Activated naive CD8-positive, alpha-beta T cell (primary cell): Measurements from ENCODE around the gene GPR15.
"Not testable (repeated sequence)": the region's sequence is repeated elsewhere in the genome, so short reads cannot be mapped to it uniquely, and the experiment has no call there.

Experiments used
- H3K27ac Mint-ChIP-seq: one replicate; pipeline ENCODE4 v1.8.0; 2021; ENCODE audit warnings: mixed read lengths
- H3K27me3 Mint-ChIP-seq: one replicate; pipeline ENCODE4 v1.8.0; 2021; ENCODE audit warnings: mixed read lengths
- H3K36me3 Mint-ChIP-seq: one replicate; pipeline ENCODE4 v1.8.0; 2021; ENCODE audit warnings: mixed read lengths
- H3K4me1 Mint-ChIP-seq: one replicate; pipeline ENCODE4 v1.8.0; 2021; ENCODE audit warnings: low read depth, mixed read lengths
- H3K4me3 Mint-ChIP-seq: one replicate; pipeline ENCODE4 v1.8.0; 2021; ENCODE audit warnings: mild to moderate bottlenecking, mixed read lengths
- H3K9me3 Mint-ChIP-seq: one replicate; pipeline ENCODE4 v1.8.0; 2021; ENCODE audit warnings: low read depth, mixed read lengths

Gene GPR15

DNA sequence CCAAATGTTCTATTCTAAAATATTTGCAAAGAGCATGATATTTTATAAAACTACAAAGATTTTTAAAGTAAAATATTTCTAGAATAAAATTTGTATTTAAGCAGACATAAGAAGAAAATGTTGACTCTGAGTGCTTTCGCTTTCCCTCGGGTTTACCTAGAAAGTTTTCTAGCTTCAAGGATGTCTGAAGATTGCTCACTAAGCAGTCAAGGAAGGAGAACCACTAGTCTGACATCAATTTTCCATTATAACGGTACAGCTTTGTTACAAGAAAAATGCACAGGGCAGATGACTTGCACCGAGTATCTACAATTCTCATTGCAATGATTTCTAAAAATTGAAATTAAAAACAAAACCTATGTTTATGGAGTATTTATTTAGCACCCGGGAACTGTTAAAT, 14.2 kb downstream of the GPR15 start:
- Mint-ChIP-seq H3K4me1 (peaks cover 33% of the 10 kb centered on the region), H3K27ac (peak overlapping the region; percentile 93), H3K9me3 (no peaks in the 10 kb centered on the region), H3K36me3 (peaks cover 6% of the 10 kb centered on the region), H3K4me3 (peak overlapping the region; percentile 22), H3K27me3 (no peaks in the 10 kb centered on the region)

DNA sequence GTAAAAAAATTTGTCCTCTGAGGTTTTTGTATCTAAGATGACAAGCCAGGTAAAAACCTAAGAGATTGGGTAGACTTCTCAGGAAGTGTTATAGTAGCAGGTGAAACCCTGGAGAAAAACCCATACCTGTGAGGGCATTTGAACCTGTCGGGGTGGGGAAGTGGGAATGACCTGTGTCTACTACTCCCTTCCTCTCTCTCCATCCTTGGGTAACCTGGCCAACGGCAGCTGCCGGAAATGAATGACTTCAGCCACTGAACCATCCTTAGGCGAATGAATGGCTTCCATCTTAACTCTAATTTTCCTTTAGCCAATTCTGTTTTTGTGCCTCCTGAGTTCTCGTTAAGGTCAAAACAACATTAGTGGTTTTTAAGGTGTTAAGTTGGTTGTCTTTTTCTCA, 16.8 kb downstream of the GPR15 start:
- Mint-ChIP-seq H3K27me3 (no peaks in the 10 kb centered on the region), H3K4me1 (peaks cover 42% of the 10 kb centered on the region), H3K27ac (no peak overlapping the region), H3K36me3 (peaks cover 6% of the 10 kb centered on the region), H3K4me3 (no peak overlapping the region), H3K9me3 (no peaks in the 10 kb centered on the region)

DNA sequence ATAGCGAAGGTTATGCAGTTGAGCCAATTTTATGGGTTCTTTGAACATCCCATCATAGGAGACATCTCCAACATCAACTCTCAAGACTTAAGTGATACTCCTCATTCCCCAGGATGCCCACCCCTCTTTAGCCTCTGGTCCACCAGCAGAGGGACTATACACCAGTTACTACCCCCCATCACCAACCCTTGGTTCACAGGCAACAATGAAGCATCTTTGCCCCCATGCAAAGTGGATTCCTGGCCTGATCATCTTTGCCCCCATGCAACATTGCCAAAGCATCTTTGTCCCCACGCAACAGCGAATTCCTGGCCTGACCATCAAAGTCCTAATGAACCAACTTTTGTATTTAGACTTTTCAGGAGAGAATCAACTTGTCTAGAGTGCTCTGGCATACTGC, 19.1 kb downstream of the GPR15 start:
- H3K36me3 Mint-ChIP-seq, result peaks cover 6% of the 10 kb centered on the region
- no peak overlapping the region for H3K4me3 Mint-ChIP-seq
- H3K27me3 Mint-ChIP-seq, result no peaks in the 10 kb centered on the region
- H3K4me1 Mint-ChIP-seq, result peaks cover 55% of the 10 kb centered on the region
- H3K9me3 Mint-ChIP-seq, result no peaks in the 10 kb centered on the region
- H3K27ac Mint-ChIP-seq, result peak overlapping the region; percentile 16

DNA sequence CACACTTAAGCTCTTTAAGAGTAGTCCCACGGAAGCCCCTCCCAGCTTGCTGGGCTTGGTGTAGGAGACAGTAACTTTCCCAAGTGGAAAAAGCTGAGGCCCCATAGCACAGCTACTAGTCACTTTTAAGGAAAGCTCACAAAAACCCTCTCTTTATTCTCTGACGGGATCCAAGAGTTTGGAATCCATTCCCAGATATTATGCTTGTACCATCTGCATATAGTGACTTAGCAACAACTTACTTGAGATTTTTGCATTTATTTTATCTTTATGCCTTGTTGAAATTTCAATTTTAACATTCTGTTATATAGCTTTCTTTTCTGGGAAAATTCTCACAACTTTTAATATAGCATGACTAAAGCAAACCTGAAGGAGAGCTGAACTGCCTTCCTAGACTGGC, 19.5 kb downstream of the GPR15 start:
- Mint-ChIP-seq H3K9me3 (no peaks in the 10 kb centered on the region), H3K27me3 (no peaks in the 10 kb centered on the region), H3K36me3 (peaks cover 6% of the 10 kb centered on the region), H3K27ac (peak overlapping the region; percentile 100), H3K4me3 (no peak overlapping the region), H3K4me1 (peaks cover 55% of the 10 kb centered on the region)

DNA sequence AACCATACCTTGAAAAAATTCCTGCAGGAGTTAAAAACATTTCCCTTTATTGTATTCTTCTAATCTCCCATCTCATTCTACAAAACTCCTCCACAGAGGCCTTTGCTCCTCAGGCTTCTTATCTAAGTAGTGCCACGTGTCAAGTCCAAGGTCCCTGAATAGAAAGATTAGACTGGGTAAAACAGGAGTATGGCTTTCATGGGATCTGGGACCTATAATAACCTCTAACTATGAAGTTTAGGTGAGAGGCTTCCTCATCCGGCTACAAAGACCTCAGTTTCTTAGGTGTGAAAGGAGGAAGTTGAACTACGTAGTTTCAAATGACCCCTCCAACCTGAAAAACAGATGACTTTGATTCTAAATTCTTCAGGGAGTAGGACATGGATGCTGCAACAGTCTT, 20.0 kb downstream of the GPR15 start:
- H3K27ac Mint-ChIP-seq, result peak overlapping the region; percentile 100

DNA sequence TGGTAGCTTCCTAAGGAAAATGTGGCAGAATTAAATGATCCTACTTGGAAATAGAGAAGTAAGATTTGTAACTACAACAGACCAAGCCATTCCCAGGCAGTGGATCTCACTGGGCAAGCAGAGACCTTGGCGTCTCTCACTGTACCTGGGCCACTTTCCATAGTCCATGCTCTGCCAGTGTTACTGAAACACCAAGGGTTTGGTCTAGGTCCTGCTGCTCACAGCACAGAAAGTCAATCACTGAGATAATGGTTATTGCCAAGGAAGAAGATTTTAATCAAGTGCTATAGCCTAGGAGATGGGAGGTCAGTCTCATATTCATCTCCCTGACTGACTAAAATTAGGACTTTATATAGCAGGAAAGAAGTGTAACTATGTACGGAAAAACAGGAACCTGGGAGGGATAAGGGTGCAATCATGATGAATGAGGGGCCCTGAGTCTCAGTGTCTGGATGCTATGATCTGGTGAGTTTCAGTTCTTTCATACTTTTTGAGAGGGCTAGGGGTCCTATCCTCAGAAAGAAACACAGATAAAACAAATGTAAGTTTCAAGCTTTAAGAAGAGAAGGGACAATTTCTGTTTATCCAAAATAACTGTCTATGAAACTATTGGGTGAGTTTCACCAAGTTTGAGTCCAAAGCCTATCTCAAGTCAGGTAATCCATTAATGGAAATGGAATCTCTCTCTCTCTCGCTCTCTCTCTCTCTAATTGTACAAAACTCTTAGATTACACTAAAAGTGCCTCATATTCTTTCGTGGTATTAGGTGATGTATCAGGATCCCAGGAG, 20.6 kb downstream of the GPR15 start:
- H3K9me3 Mint-ChIP-seq, result no peaks in the 10 kb centered on the region
- peaks cover 6% of the 10 kb centered on the region for H3K36me3 Mint-ChIP-seq
- H3K27me3 Mint-ChIP-seq, result no peaks in the 10 kb centered on the region
- peak overlapping the region; percentile 100 for H3K27ac Mint-ChIP-seq
- peaks cover 64% of the 10 kb centered on the region for H3K4me1 Mint-ChIP-seq
- peak overlapping the region; percentile 56 for H3K4me3 Mint-ChIP-seq

More for the DNA sequence above, 20.0 kb downstream of the GPR15 start:
- Mint-ChIP-seq H3K9me3 (no peaks in the 10 kb centered on the region), H3K27me3 (no peaks in the 10 kb centered on the region), H3K4me1 (peaks cover 57% of the 10 kb centered on the region), H3K36me3 (peaks cover 6% of the 10 kb centered on the region), H3K4me3 (no peak overlapping the region)

DNA sequence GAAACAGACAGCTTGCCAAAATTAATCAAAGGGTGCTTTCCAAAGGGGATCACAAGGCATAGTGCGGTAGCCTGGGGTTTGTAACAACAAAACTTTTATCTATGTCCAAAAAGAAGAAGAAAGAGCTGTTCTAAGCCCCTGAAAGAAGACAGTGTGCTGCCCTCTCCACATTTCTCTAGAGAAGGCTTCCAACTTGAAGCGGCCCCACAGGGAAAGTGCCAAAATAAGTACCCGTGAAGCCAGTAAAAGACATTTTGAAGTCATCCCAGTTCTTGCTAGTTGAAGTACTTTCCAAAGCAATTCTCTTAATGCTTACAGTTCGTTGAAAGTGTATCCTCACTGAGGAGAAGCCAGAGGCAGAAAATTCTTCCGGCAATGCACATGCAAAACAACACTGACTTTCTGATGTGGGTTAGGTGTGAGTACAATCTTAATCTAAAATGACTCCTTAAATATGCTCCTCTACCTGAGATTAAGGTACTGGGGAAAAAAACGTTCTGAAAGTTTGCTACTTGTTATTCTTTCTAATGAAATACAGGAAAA, 21.3 kb downstream of the GPR15 start:
- peak overlapping the region; percentile 56 for H3K4me3 Mint-ChIP-seq
- no peaks in the 10 kb centered on the region for H3K27me3 Mint-ChIP-seq
- peaks cover 6% of the 10 kb centered on the region for H3K36me3 Mint-ChIP-seq
- H3K9me3 Mint-ChIP-seq, result no peaks in the 10 kb centered on the region
- peak overlapping the region; percentile 100 for H3K27ac Mint-ChIP-seq
- peaks cover 70% of the 10 kb centered on the region for H3K4me1 Mint-ChIP-seq

DNA sequence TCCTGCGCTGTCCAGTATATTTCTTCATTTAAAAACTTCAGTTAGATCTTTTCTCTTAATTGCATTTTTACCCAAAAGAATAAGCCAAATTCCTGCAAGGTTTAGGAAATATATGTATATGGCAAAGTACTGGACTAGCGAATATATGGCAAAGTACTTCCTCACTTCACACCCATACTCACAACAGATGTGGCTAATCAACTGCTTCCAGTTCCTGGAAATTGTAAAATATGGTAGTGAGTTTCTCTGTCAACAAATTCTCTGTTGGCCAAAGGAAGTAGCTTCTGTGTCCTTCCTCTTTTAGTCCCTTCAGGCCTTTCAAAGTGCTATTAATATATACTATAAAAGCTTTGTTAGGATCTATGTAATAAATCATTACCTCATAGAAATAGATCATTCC, 22.0 kb downstream of the GPR15 start:
- Mint-ChIP-seq H3K4me3 (peak overlapping the region; percentile 81), H3K27me3 (no peaks in the 10 kb centered on the region), H3K4me1 (peaks cover 76% of the 10 kb centered on the region), H3K27ac (peak overlapping the region; percentile 100), H3K36me3 (peaks cover 7% of the 10 kb centered on the region), H3K9me3 (no peaks in the 10 kb centered on the region)

DNA sequence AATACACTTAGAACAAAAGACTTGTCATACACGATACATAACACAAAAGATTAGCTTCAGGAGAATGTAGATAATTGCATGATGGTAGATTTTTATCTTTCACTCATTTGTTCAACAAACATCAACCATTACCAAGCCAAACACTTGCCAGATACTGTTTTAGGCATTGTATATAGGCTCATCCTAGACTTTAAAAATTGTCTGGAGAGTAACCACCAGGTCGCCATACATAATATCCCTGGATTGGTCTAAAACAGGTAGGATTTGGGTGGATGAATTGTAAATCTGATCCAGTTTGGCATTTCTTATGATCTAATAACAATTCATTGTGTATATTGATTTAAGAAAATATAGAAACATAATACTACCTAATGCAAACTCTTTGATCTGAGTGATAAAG, 22.8 kb downstream of the GPR15 start:
- H3K9me3 Mint-ChIP-seq, result no peaks in the 10 kb centered on the region
- H3K27ac Mint-ChIP-seq, result peak overlapping the region; percentile 100
- peaks cover 81% of the 10 kb centered on the region for H3K4me1 Mint-ChIP-seq
- H3K36me3 Mint-ChIP-seq, result peaks cover 7% of the 10 kb centered on the region
- H3K27me3 Mint-ChIP-seq, result no peaks in the 10 kb centered on the region
- peak overlapping the region; percentile 81 for H3K4me3 Mint-ChIP-seq

DNA sequence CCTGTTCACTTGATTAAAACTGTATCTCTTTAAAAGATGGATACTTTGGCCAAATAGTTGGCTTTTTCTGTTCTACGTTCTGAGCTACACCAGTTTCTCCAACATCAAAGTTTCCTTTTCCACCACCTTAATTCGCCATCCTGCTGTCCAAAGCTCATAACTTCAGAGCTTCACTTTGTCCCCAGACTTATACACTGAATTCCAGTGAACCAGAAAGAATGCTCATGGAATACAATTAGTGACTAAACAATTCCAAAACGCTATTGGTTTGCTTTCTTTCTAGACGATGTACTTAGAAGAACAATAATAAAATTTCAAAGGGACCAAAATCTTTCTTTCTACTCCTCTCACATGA, 23.2 kb downstream of the GPR15 start:
- H3K9me3 Mint-ChIP-seq, result no peaks in the 10 kb centered on the region
- peak overlapping the region; percentile 100 for H3K27ac Mint-ChIP-seq
- H3K27me3 Mint-ChIP-seq, result no peaks in the 10 kb centered on the region
- peaks cover 79% of the 10 kb centered on the region for H3K4me1 Mint-ChIP-seq
- peaks cover 6% of the 10 kb centered on the region for H3K36me3 Mint-ChIP-seq
- peak overlapping the region; percentile 81 for H3K4me3 Mint-ChIP-seq

DNA sequence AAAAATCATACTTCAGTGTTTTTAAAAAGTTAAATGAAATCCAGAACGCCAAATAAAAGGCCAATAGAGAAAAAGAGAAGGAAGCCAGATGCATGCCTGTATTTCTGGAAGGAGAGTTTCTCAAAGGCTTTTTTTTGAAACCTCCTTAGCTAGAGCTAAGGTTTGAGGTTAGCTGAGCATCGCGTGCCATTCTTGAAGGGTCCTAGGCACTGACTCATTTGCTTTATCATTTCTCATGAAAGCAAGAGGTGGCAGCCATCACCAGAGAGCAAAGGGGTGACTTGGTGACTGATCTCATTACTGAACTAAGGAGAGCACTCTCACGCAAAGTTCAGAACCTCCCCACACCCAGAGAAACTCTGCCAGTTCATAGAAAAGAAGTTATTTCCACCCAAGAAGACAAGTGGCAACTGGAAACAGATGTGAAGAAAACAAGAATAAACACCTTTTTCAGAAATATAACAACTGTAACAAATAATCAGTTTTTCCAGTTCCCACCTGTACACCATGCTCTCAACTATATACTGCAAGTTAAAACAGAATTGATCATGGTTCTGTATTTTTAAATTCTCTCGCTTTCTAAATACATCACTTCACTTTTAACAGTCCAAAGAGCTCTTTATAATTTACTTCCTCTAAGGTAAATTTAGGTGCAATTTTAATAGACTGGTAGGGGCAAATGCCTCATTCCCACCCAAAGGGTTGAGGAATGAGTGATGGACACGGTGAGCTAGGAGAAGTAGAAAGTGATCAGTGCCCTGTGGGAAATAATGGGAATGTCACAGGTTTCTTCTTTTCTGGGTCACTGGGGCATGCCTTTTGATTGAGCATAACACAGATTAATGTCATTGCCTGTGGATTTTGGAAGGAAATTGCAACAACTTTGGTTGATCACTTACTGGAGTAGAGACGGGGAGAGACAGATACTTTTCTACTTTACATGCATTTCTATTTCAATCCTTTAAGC, 24.7 kb downstream of the GPR15 start:
- no peaks in the 10 kb centered on the region for H3K27me3 Mint-ChIP-seq
- H3K36me3 Mint-ChIP-seq, result peaks cover 8% of the 10 kb centered on the region
- H3K9me3 Mint-ChIP-seq, result no peaks in the 10 kb centered on the region
- peak overlapping the region; percentile 100 for H3K27ac Mint-ChIP-seq
- H3K4me3 Mint-ChIP-seq, result peak overlapping the region; percentile 81
- H3K4me1 Mint-ChIP-seq, result peaks cover 80% of the 10 kb centered on the region

DNA sequence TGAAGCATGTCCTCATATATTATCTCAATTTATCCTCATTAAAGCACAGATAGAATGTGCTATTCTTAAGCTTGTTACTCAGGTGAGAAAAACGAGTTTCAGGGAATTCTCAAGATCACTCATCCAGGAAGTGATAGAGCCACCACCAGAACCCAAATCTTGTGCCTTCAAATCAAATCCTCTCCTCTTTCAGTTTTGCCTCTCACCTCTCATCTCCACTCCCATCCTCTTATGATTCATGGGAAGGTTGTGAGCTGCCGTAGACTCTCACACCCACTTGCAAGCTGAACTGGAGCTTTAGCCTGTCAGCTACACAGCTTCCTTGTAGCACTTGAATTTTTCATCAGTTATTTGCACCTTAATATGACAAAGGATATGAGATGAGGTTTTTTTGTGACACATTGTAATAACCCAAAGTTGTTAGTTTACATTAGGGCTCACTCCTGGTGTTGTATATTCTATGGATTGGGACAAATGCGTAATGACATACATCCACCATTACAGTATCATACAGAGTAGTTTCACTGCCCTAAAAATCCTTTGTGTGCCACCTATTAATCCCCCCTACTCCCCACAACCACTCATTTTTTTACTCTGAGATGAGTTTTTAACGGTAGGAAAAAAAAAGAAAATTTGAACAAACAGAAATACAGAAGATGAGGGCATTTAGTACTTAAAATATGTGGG, 25.7 kb downstream of the GPR15 start:
- no peaks in the 10 kb centered on the region for H3K9me3 Mint-ChIP-seq
- H3K27me3 Mint-ChIP-seq, result no peaks in the 10 kb centered on the region
- H3K4me3 Mint-ChIP-seq, result peak overlapping the region; percentile 81
- peaks cover 80% of the 10 kb centered on the region for H3K4me1 Mint-ChIP-seq
- H3K36me3 Mint-ChIP-seq, result peaks cover 8% of the 10 kb centered on the region
- peak overlapping the region; percentile 100 for H3K27ac Mint-ChIP-seq

DNA sequence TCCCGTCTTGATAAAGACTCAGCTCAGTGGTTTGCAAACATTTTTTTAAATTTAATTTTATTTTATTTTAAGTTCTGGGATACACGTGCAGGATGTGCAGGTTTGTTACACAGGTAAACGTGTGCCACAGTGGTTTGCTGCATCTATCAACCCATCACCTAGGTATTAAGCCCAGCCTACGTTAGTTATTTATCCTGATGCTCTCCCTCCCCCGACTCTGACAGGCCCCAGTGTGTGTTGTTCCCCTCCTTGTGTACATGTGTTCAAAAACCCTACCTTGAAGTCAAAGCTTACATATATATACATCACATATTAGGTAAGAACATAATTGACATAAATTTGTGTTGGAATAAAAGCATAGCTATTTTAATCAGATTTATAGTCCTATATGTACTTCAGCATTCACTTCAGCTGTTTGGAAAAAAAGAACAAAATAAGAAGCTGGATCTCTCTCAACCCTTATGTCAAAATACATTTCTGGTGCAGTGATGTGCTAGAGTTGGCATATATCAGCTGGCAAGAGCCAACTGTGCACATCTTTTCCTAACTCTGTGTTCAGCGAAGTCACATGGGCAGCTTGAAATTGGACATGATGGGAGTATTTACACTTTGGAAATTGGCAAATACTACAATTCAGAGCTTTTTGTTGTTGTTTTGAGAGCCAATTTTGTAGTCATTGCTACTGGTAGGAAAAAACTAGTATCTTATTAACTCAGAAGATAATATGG, 26.5 kb downstream of the GPR15 start:
- H3K9me3 Mint-ChIP-seq, result no peaks in the 10 kb centered on the region
- peak overlapping the region; percentile 59 for H3K4me3 Mint-ChIP-seq
- peaks cover 80% of the 10 kb centered on the region for H3K4me1 Mint-ChIP-seq
- H3K27me3 Mint-ChIP-seq, result no peaks in the 10 kb centered on the region
- H3K27ac Mint-ChIP-seq, result peak overlapping the region; percentile 100
- peaks cover 4% of the 10 kb centered on the region for H3K36me3 Mint-ChIP-seq

DNA sequence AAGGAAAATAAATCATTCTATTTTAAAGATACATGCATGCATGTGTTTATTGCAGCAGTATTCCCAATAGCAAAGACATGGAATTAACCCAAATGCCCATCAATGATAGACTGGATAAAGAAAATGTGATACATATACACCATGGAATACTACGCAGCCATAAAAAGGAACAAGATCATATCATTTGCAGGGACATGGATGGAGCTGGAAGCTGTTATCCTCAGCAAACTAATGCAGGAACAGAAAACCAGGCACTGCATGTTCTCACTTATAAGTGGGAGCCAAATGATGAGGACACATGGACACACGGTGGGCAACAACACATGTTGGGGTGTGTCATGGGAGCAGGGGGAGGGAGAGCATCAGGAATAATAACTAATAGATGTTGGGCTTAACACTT, 28.0 kb downstream of the GPR15 start:
- H3K9me3 Mint-ChIP-seq, H3K27me3 Mint-ChIP-seq, H3K4me3 Mint-ChIP-seq, H3K36me3 Mint-ChIP-seq, H3K27ac Mint-ChIP-seq: not testable (repeated sequence)
- peaks cover 83% of the 10 kb centered on the region for H3K4me1 Mint-ChIP-seq
